ENCODE data around the gene NCOA1.
"Not testable (repeated sequence)": the region's sequence is repeated elsewhere in the genome, so short reads cannot be mapped to it uniquely, and the experiment has no call there.

Gene NCOA1

DNA sequence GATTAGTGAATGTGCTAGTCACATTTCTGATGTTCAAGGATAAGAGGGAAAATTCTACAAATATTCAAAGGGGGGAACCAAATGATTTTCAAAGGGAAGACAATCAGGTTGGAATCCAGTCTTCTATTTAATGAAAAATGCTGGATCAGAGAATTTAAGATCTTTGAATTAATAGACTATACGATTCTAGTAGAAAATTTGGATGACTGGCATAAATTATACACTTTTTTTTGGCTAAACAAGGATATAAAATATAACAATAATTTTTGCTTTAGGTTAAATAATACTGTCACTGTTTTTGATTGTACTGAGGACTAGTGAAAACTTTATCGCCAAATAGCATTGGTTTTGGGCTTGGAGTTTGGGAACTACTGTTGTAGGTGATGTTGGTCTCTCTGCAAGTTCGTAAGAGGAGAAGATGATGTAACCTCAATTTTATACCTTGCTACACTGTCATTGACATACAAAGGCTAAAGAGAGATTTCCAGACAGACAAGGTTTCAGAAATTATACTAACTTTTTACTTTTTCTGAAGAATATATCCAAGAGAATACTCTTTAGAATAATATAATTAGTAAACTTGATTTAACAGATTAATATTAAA is 51.3 kb downstream of the NCOA1 start:
- DNase-seq = no peak

- DNase-seq = peak; percentile 3 to 16
Measured at GRCh38 chr2:24543252-24543651, 52.2 kb downstream of the NCOA1 start.

DNA sequence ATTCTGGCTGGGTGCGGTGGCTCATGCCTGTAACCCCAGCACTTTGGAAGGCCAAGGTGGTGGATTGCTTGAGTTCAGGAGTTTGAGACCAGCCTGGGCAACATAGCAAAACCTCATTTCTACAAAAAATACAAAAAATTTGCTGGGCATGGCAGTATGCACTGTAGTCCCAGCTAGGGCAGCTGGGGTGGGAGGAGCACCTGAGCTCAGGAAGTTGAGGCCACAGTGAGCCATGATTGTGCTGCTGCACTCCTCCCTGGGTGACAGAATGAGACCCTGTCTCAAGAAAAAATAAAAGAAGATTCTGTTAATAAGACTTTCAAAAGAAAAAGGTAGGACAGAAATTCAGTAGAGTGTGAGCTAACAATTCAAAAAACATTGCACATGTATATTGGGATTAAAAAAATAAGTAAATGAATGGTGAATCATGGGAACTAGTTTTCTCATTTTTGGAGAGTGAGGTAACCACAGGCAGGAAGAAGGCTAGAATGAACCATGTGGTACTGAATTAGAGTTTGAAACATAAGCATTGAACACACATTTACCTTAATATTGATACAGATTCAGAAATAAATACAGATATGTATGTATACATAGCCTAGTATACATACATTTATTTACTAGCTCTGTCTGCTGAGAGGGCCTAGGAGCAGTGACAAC is 53.5 kb downstream of the NCOA1 start:
- DNase-seq = no peak

DNA sequence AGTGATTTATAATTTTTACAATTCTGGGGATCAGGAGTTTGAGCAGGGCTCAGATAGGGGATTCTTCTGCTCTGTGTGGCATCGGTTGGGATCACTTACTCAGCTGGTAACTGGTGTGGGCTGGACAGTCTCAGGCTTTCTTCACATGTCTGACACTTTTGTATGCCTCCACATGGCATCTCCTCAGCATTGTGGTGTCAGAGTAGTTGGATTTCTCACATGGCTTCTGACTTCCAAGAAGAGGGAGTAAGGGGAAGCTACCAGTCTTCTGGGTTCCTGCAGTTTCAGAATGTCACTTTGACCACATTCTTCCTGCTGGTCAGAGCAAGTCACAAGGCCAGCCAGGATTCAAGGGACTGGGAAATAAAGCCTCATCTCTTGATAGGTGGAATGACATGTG is 55.6 kb downstream of the NCOA1 start:
- DNase-seq = no peak

- DNase-seq = no peak
Measured at GRCh38 chr2:24548058-24548457, 57.0 kb downstream of the NCOA1 start.

GRCh38 chr2:24550301-24550700 is 59.2 kb downstream of the NCOA1 start:
- not testable (repeated sequence) for DNase-seq

DNA sequence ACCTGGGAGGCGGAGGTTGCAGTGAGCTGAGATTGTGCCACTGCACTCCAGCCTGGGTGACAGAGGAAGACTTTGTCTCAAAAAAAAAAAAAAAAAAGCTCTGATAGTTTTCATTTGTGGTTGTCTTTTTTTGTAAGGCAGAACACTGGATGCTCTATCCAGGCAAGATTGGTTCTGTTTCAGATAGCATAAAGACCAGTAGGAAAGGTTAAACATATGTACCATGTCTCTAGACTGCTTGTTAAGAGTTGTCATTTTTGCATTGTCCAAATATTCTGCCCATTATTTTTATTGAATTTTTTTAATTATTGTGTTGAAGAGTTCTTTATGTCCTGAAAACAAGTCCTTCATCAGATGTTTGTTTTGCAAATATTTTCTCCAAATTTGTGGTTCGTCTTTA is 60.0 kb downstream of the NCOA1 start:
- no peak for DNase-seq

GRCh38 chr2:24552836-24553235 is 61.8 kb downstream of the NCOA1 start:
- no peak for DNase-seq

DNA sequence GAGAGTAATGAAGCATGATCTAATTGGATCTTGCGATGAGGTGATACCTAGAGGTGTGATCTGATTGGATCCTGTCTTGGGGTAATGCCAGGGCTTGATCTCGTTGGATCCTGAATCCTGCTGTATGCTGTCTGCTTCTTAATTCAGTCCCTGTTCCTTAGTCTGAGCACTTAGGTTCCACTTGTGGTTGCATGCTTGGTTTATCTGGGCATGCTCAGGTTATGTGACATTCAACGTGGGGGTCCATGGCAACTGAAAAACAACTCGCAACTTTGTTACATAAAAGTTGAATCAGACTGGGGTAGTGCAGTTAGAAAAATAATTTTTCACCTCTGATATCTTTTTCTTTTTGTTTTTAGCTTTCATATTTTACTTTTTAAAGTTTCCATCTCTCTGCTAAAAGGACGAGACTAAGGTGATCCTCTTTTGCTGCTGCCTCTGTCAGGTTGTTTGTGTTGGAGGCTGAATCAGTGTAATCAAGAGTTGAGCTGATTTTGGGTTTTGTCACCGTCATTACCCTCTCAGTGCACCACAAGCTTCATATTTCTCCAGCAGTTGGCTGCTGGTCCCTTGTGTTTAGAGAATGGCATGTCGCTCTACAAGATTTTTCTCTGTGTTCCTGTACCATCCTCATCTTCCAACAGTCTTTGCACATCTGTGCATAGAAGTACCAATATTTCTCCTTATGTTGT is 67.9 kb downstream of the NCOA1 start:
- DNase-seq = no peak

- no peak for DNase-seq
Measured at GRCh38 chr2:24559473-24560113, 68.5 kb downstream of the NCOA1 start.

- DNase-seq = no peak
Measured at GRCh38 chr2:24565537-24565936, 74.5 kb downstream of the NCOA1 start.

DNA sequence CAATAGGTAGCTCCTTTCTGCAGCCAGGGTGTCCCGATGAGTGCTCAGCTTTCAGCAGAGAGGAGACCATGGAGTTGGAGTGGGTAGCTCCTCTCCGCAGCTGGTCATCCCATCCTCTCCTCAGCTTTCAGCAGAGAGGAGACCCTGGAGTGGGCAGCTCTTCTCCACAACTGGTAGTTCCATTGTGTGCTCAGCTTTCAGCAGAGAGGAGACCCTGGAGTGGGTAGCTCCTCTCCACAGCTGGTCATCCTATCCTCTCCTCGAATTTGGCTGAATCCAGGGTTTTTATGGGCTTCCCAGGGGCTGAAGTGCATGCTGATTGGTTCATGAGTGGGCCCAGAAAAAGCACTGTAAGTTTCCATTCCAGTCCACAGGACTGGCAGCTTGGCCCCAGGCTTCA is 75.2 kb downstream of the NCOA1 start:
- no peak for DNase-seq

DNA sequence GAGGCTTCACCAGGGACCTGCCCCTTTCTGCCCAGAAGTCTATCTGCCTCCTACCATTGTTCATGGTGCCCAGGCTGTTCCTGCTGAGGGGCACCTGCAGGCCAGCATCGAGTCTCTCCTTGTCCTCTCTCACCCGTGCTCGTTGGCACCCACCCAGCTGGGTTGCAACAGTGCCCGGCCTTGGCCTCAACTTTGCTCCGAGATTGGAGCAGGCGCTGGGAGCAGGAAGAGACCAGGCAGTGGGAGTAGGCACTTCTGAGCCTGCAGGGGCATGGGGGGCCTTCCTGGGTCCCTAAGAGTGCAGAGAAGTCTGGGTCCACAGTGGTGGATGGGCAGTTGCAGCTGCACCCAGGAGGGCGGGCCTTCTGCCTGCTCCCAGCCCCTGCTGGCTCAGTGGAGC is 75.6 kb downstream of the NCOA1 start:
- no peak for DNase-seq

DNA sequence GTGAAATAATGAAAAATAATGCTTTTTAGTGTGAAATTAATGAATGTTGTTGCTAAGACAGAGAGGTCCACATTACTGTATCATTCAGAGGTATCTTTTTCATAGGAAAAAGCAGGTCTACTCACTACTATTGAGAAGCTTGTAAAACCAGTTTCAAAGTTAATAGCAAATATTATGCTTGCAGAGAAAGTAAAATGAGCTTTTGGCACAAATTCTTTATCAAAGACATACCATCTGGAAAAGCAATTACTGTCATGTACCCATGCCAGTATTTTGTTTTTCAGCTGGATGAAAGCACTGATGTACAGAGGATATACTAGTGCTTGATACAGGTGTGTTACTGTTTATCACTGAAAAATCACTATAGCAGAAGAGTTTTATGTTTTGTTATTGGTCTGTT is 77.5 kb downstream of the NCOA1 start:
- DNase-seq = no peak

GRCh38 chr2:24569565-24569964 is 78.5 kb downstream of the NCOA1 start:
- DNase-seq = not testable (repeated sequence)

DNA sequence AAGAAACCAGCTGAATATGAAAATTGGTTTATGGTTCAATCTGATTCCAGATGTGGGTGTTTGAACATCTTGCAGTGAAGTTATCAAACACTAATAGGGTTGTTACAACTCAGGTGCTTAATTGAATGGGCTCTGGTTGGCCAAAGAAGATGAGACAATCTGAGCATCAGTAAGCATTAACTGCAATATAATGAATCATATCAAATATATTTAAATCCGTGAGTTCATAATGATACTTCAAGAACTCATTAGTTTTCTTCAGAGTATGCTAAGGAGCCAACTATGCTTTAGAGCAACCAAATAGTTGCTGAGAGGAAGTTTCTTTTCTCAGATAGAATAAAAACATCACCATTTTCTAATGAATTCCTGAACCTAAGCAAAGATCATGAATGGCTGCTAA is 79.2 kb downstream of the NCOA1 start:
- DNase-seq = no peak

DNA sequence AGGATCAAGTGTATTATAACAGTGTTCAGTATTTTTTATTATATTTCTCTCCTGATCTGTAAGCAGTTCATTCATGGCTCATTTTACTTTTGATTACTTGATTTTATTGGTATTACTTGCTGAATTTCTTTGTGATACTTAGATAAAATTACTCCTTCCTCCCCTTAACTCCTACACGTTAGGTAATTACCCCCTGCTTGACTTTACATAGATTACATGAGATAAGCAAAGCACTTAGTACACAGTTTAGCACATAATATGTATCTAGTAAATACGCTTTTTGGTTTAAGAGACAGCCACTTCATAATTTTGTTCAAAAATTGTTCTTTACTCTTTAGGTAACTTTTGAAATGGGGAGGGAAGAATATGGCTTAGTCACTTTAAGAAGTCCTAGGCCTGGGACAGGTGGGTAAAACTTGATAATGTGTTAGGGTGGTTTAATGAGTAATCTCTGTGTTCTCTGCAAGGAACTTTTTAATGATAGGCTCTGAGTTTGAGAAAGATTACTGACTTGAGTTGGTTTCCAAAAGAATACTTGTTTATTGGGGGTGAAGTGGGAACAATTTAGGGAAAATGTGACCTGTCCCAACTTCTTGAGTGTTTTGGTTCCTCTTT is 80.9 kb downstream of the NCOA1 start:
- DNase-seq = no peak

DNA sequence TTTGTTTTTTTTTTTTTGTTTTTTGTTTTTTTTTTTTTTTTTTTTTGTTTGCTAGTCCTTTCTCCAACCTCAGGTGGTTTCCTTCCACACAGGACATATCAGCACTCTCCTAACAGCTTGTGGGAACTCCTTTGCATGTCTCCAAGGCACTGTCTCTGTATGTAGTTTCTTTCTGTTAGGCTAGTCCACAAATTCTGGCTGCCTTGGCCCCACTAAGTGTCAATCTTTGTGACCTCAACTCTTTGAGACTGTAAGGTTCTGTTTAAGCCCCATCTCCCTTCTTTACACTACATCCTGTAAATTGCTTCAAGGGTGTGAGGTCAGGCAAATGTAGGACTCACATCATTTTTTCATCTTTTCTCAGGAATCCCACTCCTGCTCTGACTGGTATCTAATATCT is 85.1 kb downstream of the NCOA1 start:
- no peak for DNase-seq

GRCh38 chr2:24576617-24577016 is 85.6 kb downstream of the NCOA1 start:
- DNase-seq = no peak

GRCh38 chr2:24577481-24577880 is 86.4 kb downstream of the NCOA1 start:
- no peak for DNase-seq

DNA sequence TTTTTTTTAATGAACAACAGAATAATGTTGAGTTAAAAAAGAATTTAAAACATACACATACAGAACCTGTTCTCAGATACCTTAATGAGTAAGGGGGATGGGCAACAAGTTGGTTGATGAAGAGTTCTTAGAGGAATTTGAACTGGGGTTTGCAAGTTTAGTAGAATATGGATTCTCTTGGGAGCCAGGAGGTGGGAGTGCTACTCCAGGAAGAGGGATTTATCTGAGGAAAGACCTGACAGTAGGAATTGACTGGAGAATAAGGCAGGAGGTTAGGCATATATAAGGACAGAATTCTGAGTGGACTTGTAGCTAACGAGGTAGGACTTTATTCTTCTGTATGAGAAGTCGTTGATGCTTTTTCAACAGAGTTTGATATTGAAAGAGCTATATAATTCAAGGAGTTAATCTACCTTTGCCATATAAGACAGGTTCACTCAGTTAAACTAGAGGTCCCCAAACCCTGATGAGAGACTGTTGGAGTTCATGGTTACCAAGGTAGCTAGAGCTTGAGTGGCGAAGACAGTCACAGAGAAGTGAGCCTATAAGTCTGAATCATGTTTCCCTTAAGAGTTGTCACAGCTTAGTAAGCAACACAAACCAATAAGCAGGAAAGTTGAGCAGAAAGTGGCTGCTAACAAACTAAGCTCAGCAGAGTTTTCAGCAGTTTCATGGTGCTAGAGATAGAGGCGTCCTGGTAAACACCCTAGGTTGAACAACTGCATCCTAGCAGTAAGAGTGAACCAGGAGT is 88.2 kb downstream of the NCOA1 start:
- no peak for DNase-seq

DNA sequence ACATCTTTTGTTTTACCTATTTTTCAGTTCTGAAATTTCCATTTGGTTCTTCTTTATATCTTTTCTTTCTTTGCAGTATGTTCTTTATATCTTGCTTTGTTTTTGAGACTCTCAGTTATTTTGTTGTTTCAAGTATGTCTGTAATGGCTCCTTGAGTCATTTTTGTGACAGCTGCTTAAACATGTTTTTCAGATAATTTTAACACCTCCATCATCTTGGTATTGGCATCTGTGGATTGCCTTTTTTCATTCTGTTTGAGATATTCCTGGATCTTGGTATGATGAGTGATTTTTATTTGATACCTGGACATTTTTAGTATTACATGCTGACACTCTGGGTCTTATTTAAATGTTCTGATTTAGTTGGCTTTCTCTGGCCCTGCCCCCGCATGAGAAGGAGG is 89.5 kb downstream of the NCOA1 start:
- DNase-seq = no peak

GRCh38 chr2:24581971-24582370 is 90.9 kb downstream of the NCOA1 start:
- peak; percentile 36 to 43 for DNase-seq

Data from Kasumi-1 (cell line).